Motor neuron (in vitro differentiated cells): ENCODE measurements around the gene ME2. TPM values are rescaled to one million over a fixed set of nuclear protein-coding genes. Genes with fewer than 3 reads are reported as not detected.
A peak's percentile ranks its signal among the peaks of the same experiment; 100 is the strongest.
"Not testable (repeated sequence)": the region's sequence is repeated elsewhere in the genome, so short reads cannot be mapped to it uniquely, and the experiment has no call there.

Experiments used
- ATAC-seq, 8 experiments: fragments of 200-7000 bp; cut with Tn5 transposase; replicated peaks in 6 of 8; 2 replicates each; pipeline ENCODE4 v1.8.0; 2021; ENCODE audit warnings: mild to moderate bottlenecking in 8 of 8, moderate library complexity in 8 of 8
- H3K27ac ChIP-seq, 2 donors: fragments of 250-450 bp; sonication (Bioruptor Pico); 2 replicates each; pipeline ENCODE4 v1.9.0; 2021; ENCODE audit warnings: antibody characterized with exemption in 2 of 2, mild to moderate bottlenecking in 2 of 2, moderate library complexity in 1 of 2
- H3K4me1 ChIP-seq, 2 donors: fragments of 250-450 bp; sonication (Bioruptor Pico); replicated peaks in 1 of 2; 2 replicates each; pipeline ENCODE4 v1.6.1; 2021; ENCODE audit warnings: antibody characterized with exemption in 2 of 2, mild to moderate bottlenecking in 2 of 2, moderate library complexity in 1 of 2
- H3K4me3 ChIP-seq, 5 donors: fragments of 250-450 bp; sonication (Bioruptor Pico); 2 replicates each; pipeline ENCODE4 v1.9.0; 2021; ENCODE audit warnings: antibody characterized with exemption in 5 of 5, mild to moderate bottlenecking in 5 of 5, moderate library complexity in 4 of 5
- WGBS, 10 experiments: fragments of 450-650 bp; shearing (Covaris generic); methylation state at CpG; one replicate each; pipeline ENCODE4 v1.0.0; 2022; 5-methylcytosine and 5-hydroxymethylcytosine counted together
- in situ Hi-C, 9 experiments: fragments of 400-800 bp; cut with MboI; loops; one replicate each; pipeline ENCODE4 v1.15.0; 2021; ENCODE audit warnings: low sequenced_read_pairs in 9 of 9, low pct_unique_long_range_greater_than_20kb in 2 of 9; ENCODE audit not compliant: unreplicated experiment in 9 of 9
- total RNA-seq, 8 experiments: library from RNA; unstranded; fragments of 300-600 nt; gene quantifications; 2 replicates each; pipeline versions ENCODE4 v1.2.3 to v1.2.4, GENCODE V29; 2022

Gene ME2
- total RNA-seq, 8 experiments from 2014 or later = 23.4 to 63.0 (median 42.8) TPM

DNA sequence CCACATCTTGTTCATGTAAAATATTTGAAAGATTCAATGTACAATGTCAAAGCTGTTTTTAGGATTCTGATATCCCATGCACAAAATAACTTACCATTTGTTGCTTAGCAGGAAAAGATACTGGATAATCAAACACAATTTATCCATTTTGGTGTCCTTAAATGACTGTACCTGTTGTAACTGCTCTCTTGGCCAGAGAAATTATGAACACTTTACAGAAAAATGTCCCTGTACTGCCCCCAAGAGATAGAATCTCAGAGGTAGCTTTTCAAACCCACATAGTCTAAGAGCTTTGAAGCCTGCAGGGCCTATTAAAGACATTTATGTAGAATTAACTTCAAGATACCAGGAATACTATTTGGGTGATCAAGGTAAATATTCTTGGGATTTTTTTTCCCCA lies 12.2 kb upstream of the ME2 start:
- no peak for ATAC-seq
- Histone ChIP-seq H3K4me3 (no peak overlapping the region), H3K4me1 (no peaks in the 10 kb centered on the region), H3K27ac (no peak overlapping the region)
- in situ Hi-C loops = no loop called here

DNA sequence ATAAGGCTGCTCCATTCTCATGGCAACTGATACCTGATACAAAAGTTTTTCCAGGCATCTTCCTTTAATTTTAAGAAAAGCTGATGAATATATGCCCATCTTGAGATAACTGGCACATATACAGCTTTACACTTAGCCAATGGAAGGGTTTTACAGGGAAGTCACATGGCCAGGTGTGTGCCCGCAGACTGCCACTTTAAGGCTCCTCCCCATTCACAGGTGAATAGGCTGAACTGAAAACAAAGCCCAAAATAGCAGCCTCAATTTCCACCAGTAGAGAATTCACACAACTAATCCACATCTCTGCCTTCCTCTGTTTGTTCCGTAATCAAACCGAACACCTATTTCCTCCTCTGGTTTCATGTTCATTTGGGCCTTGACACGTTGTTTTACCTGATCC lies 9.8 kb upstream of the ME2 start:
- no peak overlapping the region for H3K27ac ChIP-seq
- H3K4me3 ChIP-seq = no peak overlapping the region
- no peaks in the 10 kb centered on the region for H3K4me1 ChIP-seq
- no peak for ATAC-seq
- 38 to 91% (median 73%) methylated on average over 1 to 4 of the region's 4 CpGs; no CpG with 5 or more reads in 4 of the 10 experiments for WGBS, 10 experiments
- in situ Hi-C loops = no loop called here

DNA sequence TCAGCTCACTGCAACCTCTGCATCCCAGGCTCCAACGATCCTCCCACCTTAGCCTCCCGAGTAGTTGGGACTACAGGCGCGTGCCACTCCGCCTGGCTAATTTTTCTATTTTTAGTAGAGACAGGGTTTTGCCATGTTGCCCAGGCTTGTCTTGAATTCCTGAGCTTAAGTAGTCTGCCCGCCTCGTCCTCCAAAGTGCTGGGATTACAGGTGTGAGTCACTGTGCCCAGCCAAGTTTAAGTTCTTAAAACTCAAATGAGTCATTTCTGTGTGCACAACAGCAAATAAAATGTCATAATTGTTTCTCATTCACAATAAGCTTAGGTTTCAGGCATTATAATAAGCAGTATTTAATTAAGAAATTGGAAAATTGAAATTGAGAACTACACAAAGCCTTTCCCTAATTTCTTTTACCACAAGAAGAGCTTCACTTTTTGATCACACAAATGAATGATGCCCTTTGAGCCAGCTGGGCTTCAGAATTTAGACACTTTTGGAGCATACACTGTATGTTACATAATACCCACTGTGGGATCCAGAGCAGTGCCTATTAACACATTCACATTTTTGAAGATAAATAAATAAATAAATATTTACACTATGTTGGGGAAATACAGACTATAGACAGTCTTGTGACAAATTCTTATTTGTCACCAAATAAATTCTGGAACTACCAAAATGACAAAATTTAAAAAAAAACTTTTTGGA lies 8.6 kb upstream of the ME2 start:
- H3K27ac ChIP-seq = no peak overlapping the region
- no peak overlapping the region for H3K4me3 ChIP-seq
- ATAC-seq = no peak
- in situ Hi-C loops = no loop called here
- no peaks in the 10 kb centered on the region for H3K4me1 ChIP-seq
- WGBS, 10 experiments = 20 to 100% (median 91%) methylated on average over 2 to 7 of the region's 7 CpGs

DNA sequence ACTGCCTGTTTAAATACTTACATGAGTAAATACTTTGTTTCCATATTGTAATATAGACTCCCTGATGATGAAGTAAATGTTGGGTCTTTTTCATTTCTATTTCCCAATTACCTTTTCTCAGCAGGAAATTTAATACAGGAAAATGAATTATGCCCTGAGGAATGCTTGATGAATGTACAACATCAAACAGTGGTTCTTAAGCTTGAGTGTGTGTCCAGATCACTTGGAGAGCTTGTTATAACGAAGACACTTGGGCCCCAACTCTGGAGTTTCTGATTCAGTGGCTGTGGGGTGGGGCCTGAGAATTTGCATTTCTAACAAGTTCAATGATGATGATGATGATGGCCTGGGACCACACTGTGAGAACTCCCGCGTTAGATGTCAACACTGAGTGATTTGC lies 7.1 kb upstream of the ME2 start:
- 50 to 100% (median 73%) methylated on average over 1 to 3 of the region's 3 CpGs; no CpG with 5 or more reads in 2 of the 10 experiments for WGBS, 10 experiments
- H3K27ac ChIP-seq = no peak overlapping the region
- no peak for ATAC-seq
- in situ Hi-C loops = no loop called here
- no peaks in the 10 kb centered on the region for H3K4me1 ChIP-seq
- no peak overlapping the region for H3K4me3 ChIP-seq

DNA sequence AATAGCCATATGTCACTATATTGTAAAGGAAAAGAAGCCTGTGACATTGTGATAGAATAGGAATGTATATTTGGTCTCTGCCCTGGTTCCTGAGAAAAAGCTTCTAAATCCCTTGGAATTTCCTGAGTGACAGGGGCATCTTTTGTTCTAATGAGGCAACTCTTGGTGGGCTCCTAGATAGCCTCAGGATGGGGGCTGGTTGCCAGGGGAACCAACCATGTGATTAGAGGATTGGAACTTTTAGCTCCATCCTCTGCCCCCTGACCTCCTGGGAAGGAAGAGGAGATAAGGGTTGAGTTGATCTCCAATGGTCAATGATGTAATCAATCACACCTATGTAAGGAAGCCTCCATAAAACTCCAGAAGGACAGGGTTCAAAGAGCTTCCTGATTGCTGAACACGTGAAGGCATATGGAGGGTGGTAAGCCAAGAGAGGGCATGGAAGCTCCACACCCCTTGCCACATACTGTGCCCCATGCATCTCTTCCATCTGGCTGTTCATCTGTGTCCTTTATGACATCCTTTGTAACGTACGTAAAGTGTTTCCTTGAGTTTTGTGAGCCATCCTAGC lies 2.9 kb upstream of the ME2 start:
- WGBS, 10 experiments = 0 to 100% (median 80%) methylated on average over 1 to 3 of the region's 3 CpGs; no CpG with 5 or more reads in 5 of the 10 experiments
- no peak overlapping the region for H3K27ac ChIP-seq
- H3K4me3 ChIP-seq = no peak overlapping the region
- peaks cover 0 to 11% of the 10 kb centered on the region in 2 donors for H3K4me1 ChIP-seq
- in situ Hi-C loops = no loop called here
- ATAC-seq = no peak

DNA sequence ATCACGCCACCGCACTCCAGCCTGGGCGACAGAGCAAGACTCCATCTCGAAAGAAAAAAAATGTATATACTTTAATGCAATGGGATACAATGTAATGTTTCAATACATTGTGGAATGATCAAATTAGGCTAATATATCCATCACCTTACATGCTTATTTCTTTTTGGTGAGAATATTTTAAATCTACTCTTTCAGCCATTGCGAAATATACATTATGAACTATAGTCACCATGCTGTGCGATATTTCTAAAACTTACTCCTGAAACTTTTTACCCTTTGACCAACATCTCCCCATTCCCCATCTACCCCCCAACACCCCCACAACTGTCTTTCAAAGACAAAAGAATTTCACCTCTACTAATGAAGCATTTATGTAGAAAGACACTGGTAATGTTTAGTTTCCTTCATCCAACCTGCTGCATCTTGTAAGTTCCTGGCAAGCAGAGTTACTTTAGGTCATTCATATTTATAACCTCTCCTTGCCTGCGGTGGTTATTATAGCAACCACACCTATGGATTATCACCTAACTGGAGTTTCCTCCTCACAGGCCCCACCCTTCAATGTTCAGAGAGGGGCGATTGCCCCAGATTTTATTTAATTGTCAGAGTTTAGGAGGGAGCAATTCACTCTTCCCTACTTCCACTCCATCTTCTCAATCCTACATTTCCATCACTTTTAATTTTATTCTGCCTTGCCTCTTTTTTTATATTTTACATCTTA lies 1.2 kb upstream of the ME2 start:
- 14 to 100% (median 80%) methylated on average over 1 to 8 of the region's 8 CpGs; no CpG with 5 or more reads in 1 of the 10 experiments for WGBS, 10 experiments
- in situ Hi-C loops = no loop called here
- no peak for ATAC-seq
- H3K27ac ChIP-seq = no peak overlapping the region
- H3K4me3 ChIP-seq = peak overlapping the region in 4 of 5 donors; percentile 58 to 89 (median 75)
- H3K4me1 ChIP-seq = peaks cover 0 to 11% of the 10 kb centered on the region in 2 donors

DNA sequence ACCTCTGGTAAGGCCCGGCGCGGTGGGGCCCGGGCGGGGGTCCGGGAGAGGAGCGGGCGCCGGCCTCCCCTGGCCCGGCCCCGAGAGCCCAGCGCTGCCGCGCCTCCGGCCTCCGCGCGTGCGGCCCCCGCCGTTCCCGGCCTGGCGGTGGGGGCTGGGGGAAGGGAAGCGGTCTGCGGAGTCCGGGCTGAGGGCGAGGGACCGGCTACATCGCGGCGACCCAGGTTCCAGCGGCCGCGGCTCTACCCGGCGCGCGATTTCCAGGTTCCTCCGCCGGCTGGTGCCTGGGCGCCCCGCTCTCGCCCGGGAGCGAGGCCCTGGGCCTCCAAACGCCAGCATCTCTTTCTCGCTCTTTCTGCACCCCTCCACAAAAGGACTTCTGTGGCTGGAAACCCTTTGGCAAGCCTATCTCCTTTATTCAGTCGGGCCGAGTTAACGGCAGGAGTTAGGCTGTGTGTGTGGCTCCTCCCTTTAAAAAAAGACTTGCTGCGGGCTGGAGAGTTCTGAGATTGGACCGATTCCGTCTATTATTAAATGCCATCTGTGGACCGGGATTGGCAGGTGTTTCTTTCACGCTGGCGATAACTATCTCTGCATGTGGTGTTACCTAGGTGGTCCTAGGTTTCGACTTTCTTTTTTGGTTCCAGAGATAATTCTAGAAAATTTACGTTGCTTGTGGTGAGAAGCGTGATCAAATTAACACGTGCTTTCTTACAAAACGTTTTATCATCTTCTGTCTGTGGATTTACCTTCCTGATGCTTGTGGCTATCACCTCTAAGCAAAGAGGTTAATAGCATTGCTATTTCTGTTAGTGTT lies 592 bp downstream of the ME2 start:
- H3K4me3 ChIP-seq = peak overlapping the region; percentile 58 to 89 (median 72)
- H3K27ac ChIP-seq = peak overlapping the region; percentile 87 to 95
- in situ Hi-C loops = no loop called here
- peaks cover 0 to 11% of the 10 kb centered on the region in 2 donors for H3K4me1 ChIP-seq
- peak in 3 of 8 experiments; percentile 6 to 48 (median 35) for ATAC-seq
- 0 to 8% (median 0%) methylated on average over 1 to 16 of the region's 61 CpGs for WGBS, 10 experiments

DNA sequence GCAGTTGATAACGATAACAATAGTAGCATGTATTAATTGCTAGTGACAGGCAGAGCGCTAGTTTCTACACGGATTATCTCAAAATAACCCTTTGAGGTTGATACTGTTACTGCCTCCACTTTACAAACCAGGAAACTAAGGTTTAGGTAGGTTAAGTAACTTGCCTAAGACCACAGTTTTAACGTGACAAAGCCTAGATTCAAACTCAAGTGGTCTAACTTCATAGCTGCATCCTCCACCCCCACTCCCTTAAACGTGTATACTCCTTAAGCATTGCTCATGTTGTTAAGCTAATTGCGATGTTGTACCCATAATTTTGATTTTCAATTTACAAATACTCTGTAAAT lies 1.2 kb downstream of the ME2 start:
- no peak for ATAC-seq
- in situ Hi-C loops = no loop called here
- WGBS, 10 experiments = 0 to 61% (median 4%) methylated on average over 1 to 6 of the region's 6 CpGs; no CpG with 5 or more reads in 1 of the 10 experiments
- H3K27ac ChIP-seq = no peak overlapping the region
- H3K4me3 ChIP-seq = peak overlapping the region; percentile 58 to 89 (median 72)
- H3K4me1 ChIP-seq = peaks cover 0 to 11% of the 10 kb centered on the region in 2 donors

DNA sequence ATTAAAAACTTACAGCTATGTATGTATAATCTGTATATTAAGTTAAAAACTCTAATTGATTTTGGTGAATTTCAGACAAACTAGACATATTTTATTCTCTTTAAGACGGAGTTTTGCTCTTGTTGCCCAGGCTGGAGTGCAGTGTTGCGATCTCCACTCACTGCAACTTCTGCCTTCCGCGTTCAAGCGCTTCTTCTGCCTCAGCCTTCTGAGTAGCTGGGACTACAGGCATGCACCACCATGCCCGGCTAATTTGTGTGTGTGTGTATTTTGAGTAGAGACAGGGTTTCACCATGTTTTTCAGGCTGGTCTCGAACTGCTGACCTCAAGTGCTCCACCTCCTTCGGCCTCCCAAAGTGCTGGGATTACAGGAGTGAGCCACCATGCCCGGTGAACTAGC lies 2.0 kb downstream of the ME2 start:
- 71 to 100% (median 100%) methylated on average over 1 to 9 of the region's 9 CpGs; no CpG with 5 or more reads in 1 of the 10 experiments for WGBS, 10 experiments
- Histone ChIP-seq H3K4me3 (peak overlapping the region in 1 of 5 donors; percentile 3), H3K4me1 (peaks cover 0 to 11% of the 10 kb centered on the region in 2 donors)
- H3K27ac ChIP-seq, ATAC-seq, in situ Hi-C loops: not testable (repeated sequence)

DNA sequence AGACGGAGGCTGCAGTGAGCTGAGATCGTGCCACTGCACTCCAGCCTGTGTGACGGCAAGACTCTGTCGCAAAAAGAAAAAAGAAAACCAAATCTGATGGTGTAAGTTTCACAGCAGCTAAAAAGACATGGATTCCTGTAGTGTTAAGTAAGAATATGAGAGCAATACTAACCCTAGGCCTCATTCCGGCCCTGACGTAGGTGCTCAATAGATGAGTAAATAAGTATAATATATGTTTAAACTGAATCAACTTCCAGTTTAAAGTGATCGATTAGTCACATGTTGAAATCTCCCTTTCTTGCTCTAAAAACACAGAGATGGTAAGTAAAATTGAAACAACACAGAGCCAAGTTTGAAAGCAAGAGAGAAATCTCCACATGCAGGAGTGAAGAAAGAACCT lies 8.0 kb downstream of the ME2 start:
- in situ Hi-C loops = no loop called here
- no peak overlapping the region for H3K4me3 ChIP-seq
- 80 to 100% (median 98%) methylated on average over 1 to 6 of the region's 7 CpGs for WGBS, 10 experiments
- no peak for ATAC-seq
- no peak overlapping the region for H3K27ac ChIP-seq
- H3K4me1 ChIP-seq = no peaks in the 10 kb centered on the region

DNA sequence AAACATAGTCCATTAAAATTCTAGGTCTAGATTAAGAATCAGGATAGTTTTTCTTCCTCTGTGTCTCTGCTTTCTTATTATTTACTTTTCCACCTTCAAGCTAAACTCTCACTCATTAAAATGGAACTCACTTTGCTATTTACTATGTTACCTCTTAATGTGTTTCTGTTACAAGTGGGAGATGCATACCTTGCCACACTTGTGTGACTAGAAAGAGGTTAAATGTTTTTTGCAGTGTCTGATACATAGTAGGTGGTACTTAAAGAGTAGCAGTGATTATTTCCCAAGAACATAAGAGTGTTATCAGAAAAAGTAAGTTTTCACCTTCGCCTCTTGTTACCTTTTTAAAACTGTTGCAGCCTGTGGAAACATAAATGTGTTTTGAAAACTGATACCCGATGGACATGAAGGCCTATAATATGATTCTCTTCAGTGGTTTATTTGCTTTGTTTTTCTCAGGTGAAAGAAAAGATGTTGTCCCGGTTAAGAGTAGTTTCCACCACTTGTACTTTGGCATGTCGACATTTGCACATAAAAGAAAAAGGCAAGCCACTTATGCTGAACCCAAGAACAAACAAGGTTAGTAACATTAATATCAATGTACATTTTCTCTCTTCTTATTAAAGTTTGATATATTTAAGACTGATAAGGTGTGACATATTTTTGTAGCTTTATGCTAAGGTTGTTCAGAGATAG lies 16.6 kb downstream of the ME2 start:
- WGBS, 10 experiments = 83 to 100% (median 94%) methylated on average over 1 to 4 of the region's 4 CpGs; no CpG with 5 or more reads in 1 of the 10 experiments
- no peaks in the 10 kb centered on the region for H3K4me1 ChIP-seq
- no peak overlapping the region for H3K4me3 ChIP-seq
- in situ Hi-C loops = no loop called here
- no peak for ATAC-seq
- no peak overlapping the region for H3K27ac ChIP-seq

DNA sequence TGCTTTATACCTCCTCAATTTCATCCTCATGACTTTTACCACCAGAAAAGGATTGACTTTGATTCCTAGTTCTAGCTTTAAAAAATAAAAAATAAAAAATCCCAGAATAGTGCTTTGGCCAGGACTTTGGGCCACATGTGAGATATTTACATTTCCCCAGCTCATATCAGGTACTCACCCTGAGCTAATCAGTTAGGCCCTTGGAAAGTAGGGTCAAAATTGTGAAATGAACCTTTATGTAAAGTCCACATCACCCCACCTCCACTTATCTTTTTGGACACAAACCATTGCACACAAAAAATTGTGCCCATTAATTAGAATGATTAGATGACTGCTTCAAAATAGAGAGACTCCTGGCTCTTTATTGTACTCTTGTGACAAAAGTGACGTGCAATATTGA lies 17.2 kb downstream of the ME2 start:
- Histone ChIP-seq H3K4me1 (no peaks in the 10 kb centered on the region), H3K27ac (no peak overlapping the region), H3K4me3 (no peak overlapping the region)
- in situ Hi-C loops = no loop called here
- 60 to 100% (median 100%) methylated on average over 1 of the region's 1 CpG; no CpG with 5 or more reads in 1 of the 10 experiments for WGBS, 10 experiments
- ATAC-seq = no peak
